GM12878 (cell line): ENCODE results near the gene CENPVL3. TPM values are rescaled to one million over a fixed set of nuclear protein-coding genes. Genes with fewer than 3 reads are reported as not detected.

Experiments
- ATAC-seq: fragments of 200-7000 bp; cut with Tn5 transposase; 3 replicates; pipeline ENCODE4 v1.9.1; 2020; ENCODE audit warnings: mild to moderate bottlenecking, moderate library complexity
- BruUV-seq: library from RNA; stranded (reverse); fragments of 400-500 nt; replicated peaks from 2 replicates; lab custom pipeline; 2021; lab: Mats Ljungman, UMichigan
- CTCF ChIA-PET: fragments of 300-600 bp; sonication (Branson Sonifier 250); formaldehyde crosslinking; extraction: SDS; loops from one replicate; lab custom pipeline; 2021; ENCODE audit warnings: inconsistent platforms; lab: Yijun Ruan, JAX
- POLR2A ChIA-PET: fragments of 350-600 bp; formaldehyde crosslinking; extraction: SDS; loops from one replicate; lab custom pipeline; 2021; ENCODE audit warnings: inconsistent platforms; lab: Charles Lee
- RAD21 ChIA-PET: fragments of 300-600 bp; sonication (Branson Sonifier 250); formaldehyde crosslinking; loops from one replicate; lab custom pipeline; 2023; ENCODE audit warnings: antibody characterized with exemption; ENCODE audit not compliant: unreplicated experiment; lab: Charles Lee
- SMC1A ChIA-PET: fragments of 300-600 bp; sonication (Branson Sonifier 250); formaldehyde crosslinking; loops from one replicate; lab custom pipeline; 2023; ENCODE audit not compliant: unreplicated experiment, uncharacterized antibody; lab: Charles Lee
- DNase-seq: peaks from one replicate; pipeline ENCODE4 v3.0.0-alpha.2; 2011; ENCODE audit warnings: low read depth, low spot score
- FAIRE-seq: peaks from 3 replicates; lab custom pipeline; 2011; peaks lifted over from hg19 to GRCh38; lab: Jason Lieb, UNC
- H2AFZ ChIP-seq: 2 replicates; pipeline ENCODE4 v1.6.0; 2011; ENCODE audit warnings: low read depth, low read length, control low read depth; ENCODE audit not compliant: control insufficient read depth
- H3K27ac ChIP-seq: 2 replicates; pipeline ENCODE4 v1.5.1; 2011; ENCODE audit warnings: control low read depth; ENCODE audit not compliant: control insufficient read depth, insufficient read depth
- H3K27me3 ChIP-seq, 2 experiments: replicated peaks in 1 of 2; 2 replicates each; pipeline versions ENCODE4 v1.6.0 to v1.6.1; 2011; ENCODE audit warnings: low read length in 1 of 2; ENCODE audit not compliant: control insufficient read depth in 2 of 2, insufficient read depth in 2 of 2
- H3K36me3 ChIP-seq, 2 experiments: 2 replicates each; pipeline ENCODE4 v1.5.1; 2011; ENCODE audit warnings: low read length in 1 of 2; ENCODE audit not compliant: control insufficient read depth in 2 of 2, insufficient read depth in 2 of 2
- H3K4me1 ChIP-seq: 2 replicates; pipeline ENCODE4 v1.6.1; 2011; ENCODE audit warnings: mild to moderate bottlenecking, low read length, moderate library complexity, mixed read lengths; ENCODE audit not compliant: control insufficient read depth, insufficient read depth
- H3K4me2 ChIP-seq: 2 replicates; pipeline ENCODE4 v1.6.0; 2011; ENCODE audit warnings: control low read depth; ENCODE audit not compliant: control insufficient read depth, insufficient read depth
- H3K4me3 ChIP-seq: fragments of 200-600 bp; sonication (generic); 2 replicates; pipeline ENCODE4 v1.5.1; 2016
- H3K79me2 ChIP-seq: 2 replicates; pipeline ENCODE4 v1.6.0; 2011; ENCODE audit warnings: low read length; ENCODE audit not compliant: control insufficient read depth, insufficient read depth
- H3K9ac ChIP-seq: 2 replicates; pipeline ENCODE4 v1.8.0; 2011; ENCODE audit warnings: low read length, control low read depth, mixed read lengths; ENCODE audit not compliant: control insufficient read depth, insufficient read depth
- H3K9me3 ChIP-seq: replicated peaks from 3 replicates; pipeline ENCODE4 v1.5.1; 2011; ENCODE audit warnings: mild to moderate bottlenecking, low read length; ENCODE audit not compliant: control insufficient read depth, insufficient read depth
- H4K20me1 ChIP-seq: 2 replicates; pipeline ENCODE4 v1.6.0; 2011; ENCODE audit not compliant: control insufficient read depth, insufficient read depth
- CEBPZ ChIP-seq: fragments of 150-350 bp; IDR thresholded peaks from 2 replicates; pipeline ENCODE4 v1.6.1; 2016; ENCODE audit warnings: low read depth, low read length
- SMARCA5 ChIP-seq: fragments of 450-650 bp; IDR thresholded peaks from 2 replicates; pipeline ENCODE4 v1.6.1; 2017; ENCODE audit warnings: mild to moderate bottlenecking
- WGBS: methylation state at CpG from one replicate; pipeline ENCODE4 v1.1.6; 2016; ENCODE audit warnings: low lambda C conversion rate; ENCODE audit not compliant: insufficient replicate concordance, insufficient coverage; ENCODE audit errors: missing lambda C conversion rate; 5-methylcytosine and 5-hydroxymethylcytosine counted together
- in situ Hi-C: fragments of 300-500 bp; cut with MboI; formaldehyde crosslinking; loops from 9 replicates; pipeline ENCODE4 v1.14.3; 2018; ENCODE audit warnings: mixed read lengths
- intact Hi-C: fragments of 100-400 bp; cut with micrococcal nuclease; formaldehyde crosslinking; loops from one replicate; pipeline ENCODE4 v1.14.2; 2022; ENCODE audit not compliant: unreplicated experiment
- polyA plus RNA-seq, 11 experiments: library from polyadenylated mRNA; depleted of rRNA in 4 of 11; unstranded in 6 of 11; stranded (reverse) in 5 of 11; fragments of >200 nt; fragmentation: Nextera tagmentation in 4 of 11; fragmentation: Illumina TruSeq in 1 of 11; extraction: Ambion mirVana in 4 of 11; extraction: Trizol in 1 of 11; gene quantifications; 1 replicate in 1 of 11; 2 replicates in 10 of 11; pipeline versions ENCODE4 v1.2.1 to v1.2.3, GENCODE V29; 2011 to 2016; ENCODE audit warnings: inconsistent platforms in 2 of 11, missing spikeins in 2 of 11, low read depth in 1 of 11
- total RNA-seq, 4 experiments: library from RNA; depleted of rRNA in 3 of 4; stranded (reverse); fragments of >200 nt in 3 of 4; fragmentation: Illumina TruSeq in 1 of 4; extraction: Trizol in 1 of 4; gene quantifications; 2 replicates each; pipeline versions ENCODE4 v1.2.1 to v1.2.3, GENCODE V29; 2013 to 2021
- TF ChIP-seq, protein P1 (sequence below): fragments of 450-650 bp; IDR thresholded peaks from 2 replicates; pipeline ENCODE4 v1.6.1; 2018; ENCODE audit warnings: mild to moderate bottlenecking, low read depth, moderate library complexity; ENCODE audit not compliant: partially characterized antibody

Gene CENPVL3
- total and polyA plus RNA-seq, 10 of the 15 experiments (the other 5 are each of a cell fraction or from before 2014, with no cell fraction given): not detected

GRCh38 chrX:51608766-51609165, 9.9 kb downstream of the CENPVL3 start:
- RAD21 ChIA-PET: no interaction called here

More at GRCh38 chrX:51608766-51609165, 9.9 kb downstream of the CENPVL3 start:
- H3K79me2 ChIP-seq: no peaks in the 10 kb centered on the region
- POLR2A ChIA-PET: no interaction called here
- no peaks in the 10 kb centered on the region for H4K20me1 ChIP-seq
- H3K4me3 ChIP-seq: no peak overlapping the region
- 32% methylated on average over 2 of the region's 2 CpGs for WGBS
- TF ChIP-seq SMARCA5: no peak
- TF ChIP-seq CEBPZ: no peak
- TF ChIP-seq, protein P1, sequence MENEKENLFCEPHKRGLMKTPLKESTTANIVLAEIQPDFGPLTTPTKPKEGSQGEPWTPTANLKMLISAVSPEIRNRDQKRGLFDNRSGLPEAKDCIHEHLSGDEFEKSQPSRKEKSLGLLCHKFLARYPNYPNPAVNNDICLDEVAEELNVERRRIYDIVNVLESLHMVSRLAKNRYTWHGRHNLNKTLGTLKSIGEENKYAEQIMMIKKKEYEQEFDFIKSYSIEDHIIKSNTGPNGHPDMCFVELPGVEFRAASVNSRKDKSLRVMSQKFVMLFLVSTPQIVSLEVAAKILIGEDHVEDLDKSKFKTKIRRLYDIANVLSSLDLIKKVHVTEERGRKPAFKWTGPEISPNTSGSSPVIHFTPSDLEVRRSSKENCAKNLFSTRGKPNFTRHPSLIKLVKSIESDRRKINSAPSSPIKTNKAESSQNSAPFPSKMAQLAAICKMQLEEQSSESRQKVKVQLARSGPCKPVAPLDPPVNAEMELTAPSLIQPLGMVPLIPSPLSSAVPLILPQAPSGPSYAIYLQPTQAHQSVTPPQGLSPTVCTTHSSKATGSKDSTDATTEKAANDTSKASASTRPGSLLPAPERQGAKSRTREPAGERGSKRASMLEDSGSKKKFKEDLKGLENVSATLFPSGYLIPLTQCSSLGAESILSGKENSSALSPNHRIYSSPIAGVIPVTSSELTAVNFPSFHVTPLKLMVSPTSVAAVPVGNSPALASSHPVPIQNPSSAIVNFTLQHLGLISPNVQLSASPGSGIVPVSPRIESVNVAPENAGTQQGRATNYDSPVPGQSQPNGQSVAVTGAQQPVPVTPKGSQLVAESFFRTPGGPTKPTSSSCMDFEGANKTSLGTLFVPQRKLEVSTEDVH: no peak
- BruUV-seq: no TSS peak
- DNase-seq (no peak), FAIRE-seq (no peak), ATAC-seq (no peak)
- H3K9me3 ChIP-seq: no peaks in the 10 kb centered on the region
- CTCF ChIA-PET: no interaction called here
- no peak overlapping the region; the same call in 1 of the 2 replicates for H3K4me2 ChIP-seq
- intact Hi-C loops: no loop called here
- no peak overlapping the region for H3K27ac ChIP-seq
- H3K27me3 ChIP-seq: no peaks in the 10 kb centered on the region; a peak in 1 of 4 replicates
- H3K9ac ChIP-seq: no peak overlapping the region
- in situ Hi-C loops: no loop called here
- H2AFZ ChIP-seq: no peak overlapping the region
- H3K36me3 ChIP-seq: no peaks in the 10 kb centered on the region
- SMC1A ChIA-PET: no interaction called here
- no peaks in the 10 kb centered on the region for H3K4me1 ChIP-seq
